Left renal pelvis (tissue), 4 donors: ENCODE measurements around the gene MFGE8. TPM values are rescaled to one million over a fixed set of nuclear protein-coding genes. Genes with fewer than 3 reads are reported as not detected.

Source experiments
- DNase-seq, 4 donors: peaks; one replicate each; pipeline ENCODE4 v3.0.0-alpha.2; 2013; ENCODE audit warnings: low read depth in 4 of 4, low spot score in 3 of 4
- polyA plus RNA-seq, 4 donors: library from polyadenylated mRNA; unstranded; fragments of 120-200 nt; gene quantifications; one replicate each; pipeline ENCODE4 v1.2.1, GENCODE V29; 2013; ENCODE audit not compliant: insufficient read length in 4 of 4

Gene MFGE8
- polyA plus RNA-seq, 4 donors: 95.4 to 267 (median 137) TPM

DNA sequence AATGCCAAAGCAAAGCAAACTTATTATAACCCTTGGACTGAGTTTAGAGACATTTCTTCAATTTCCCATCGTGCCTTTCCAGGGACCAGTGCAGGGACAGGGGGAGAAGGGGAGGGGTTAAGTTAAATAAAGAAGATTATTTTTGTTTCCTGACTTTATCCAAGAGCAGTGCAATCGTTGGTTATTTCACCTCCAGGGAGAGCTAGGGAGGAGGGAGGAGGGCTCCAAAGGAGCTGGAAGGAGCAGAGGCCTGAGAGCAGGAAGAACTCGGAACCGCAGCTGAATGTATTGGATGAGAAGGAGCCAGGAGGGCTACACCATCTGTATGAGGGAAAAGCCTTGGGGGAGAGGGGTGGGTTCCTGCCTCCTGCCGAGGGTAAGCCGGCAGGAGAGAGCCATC is 38.5 kb downstream of the MFGE8 start:
- no peak for DNase-seq

- DNase-seq: no peak
Observed at GRCh38 chr15:88874275-88874674, 38.9 kb downstream of the MFGE8 start.

- DNase-seq: no peak
Observed at GRCh38 chr15:88873786-88874185, 39.4 kb downstream of the MFGE8 start.

DNA sequence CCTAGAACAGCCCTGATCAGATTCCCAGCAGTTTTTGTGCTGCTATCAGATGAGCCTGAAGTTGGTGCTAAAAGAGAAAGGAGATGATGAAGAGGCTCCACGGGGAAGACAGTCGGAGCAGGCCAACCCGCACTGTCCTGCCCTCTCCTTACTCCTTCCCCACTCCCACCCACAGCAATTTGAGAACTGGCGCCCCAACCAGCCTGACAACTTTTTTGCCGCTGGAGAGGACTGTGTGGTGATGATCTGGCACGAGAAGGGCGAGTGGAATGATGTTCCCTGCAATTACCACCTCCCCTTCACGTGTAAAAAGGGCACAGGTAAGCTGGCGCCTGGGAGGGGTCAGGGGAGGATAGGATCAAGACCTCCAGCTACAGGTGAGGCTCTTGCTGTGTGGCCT is 40.5 kb downstream of the MFGE8 start:
- DNase-seq: no peak

- DNase-seq: no peak
Observed at GRCh38 chr15:88872106-88872505, 41.1 kb downstream of the MFGE8 start.

GRCh38 chr15:88871313-88871712 is 41.9 kb downstream of the MFGE8 start:
- DNase-seq: no peak

GRCh38 chr15:88866295-88866881 is 46.8 kb downstream of the MFGE8 start:
- no peak for DNase-seq

DNA sequence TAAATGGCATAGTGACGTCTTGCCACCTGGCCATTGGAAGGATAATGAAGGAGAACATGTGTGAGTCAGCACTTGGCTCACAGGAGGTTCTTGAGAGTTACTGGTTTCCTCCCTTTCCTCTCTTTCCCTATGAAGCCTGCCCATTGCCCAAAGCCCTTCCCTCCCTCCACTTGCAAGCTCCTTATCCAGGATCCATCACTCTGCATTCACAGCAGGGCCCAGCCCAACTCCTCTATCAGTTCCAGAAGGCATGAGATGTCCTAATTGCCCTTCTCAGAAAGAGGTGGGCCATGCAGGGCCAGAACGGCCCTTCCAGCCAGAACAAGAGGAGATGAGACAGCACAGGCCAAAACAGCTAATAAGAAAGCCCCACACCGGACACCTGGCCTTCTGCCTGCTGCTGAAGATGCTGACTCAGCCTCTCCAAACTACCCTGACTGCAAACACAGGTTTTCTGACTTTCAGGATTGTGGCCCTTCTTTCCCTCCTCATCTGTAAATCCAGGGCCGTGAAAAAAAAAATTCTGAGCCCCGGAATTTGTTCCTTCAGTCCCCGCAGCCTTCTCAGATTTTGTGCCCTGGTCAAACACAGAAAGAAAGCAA is 47.6 kb downstream of the MFGE8 start:
- no peak for DNase-seq

DNA sequence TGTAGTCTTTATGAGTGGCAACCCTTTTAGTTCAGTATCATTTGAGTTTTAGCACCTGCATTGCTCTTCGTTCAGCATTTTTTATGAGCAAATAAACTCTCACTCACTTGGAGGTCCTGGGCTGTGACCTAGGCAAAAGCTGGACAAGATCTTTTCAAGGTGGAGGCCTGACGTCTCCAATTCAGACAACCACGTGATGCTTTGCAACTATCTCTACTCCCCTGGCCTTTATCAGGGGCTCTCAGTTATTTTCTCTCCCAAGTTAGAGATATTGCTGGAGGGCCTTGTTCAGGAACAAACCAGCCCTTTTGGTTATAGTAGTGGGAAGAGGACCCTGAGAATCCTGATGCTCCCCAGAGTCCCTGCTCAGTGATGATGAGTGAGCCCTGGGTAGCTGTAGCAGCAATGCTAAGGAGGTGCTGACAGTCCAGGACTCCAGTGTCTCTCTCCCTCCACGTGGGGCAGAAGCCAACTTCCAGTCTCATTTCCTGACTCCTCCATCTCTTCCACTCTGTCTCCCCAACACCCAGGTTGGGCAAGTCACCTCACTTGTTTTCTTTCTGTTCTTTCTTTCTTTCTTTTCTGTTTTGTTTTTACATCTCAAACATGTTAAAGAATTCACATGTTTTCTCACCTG is 48.2 kb downstream of the MFGE8 start:
- no peak for DNase-seq

DNA sequence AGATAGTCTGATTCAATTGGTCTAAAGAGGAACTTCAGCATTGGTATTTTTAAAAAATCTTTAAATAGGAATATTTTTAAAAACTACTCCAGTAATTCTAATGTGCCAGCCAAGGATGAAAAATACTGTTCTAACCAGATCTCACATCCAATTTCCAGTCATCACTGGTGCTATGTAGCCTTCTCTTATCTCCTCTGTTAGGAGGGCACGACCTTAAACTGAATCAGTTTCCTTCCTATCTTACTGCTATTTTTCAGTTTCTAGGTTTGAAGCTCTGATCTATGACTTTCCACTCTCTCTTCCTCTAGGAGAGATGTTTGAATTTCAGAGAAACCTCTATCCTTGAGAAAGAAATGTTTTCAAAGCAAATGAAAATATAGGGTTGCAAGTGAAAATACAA is 49.8 kb downstream of the MFGE8 start:
- DNase-seq: no peak

DNA sequence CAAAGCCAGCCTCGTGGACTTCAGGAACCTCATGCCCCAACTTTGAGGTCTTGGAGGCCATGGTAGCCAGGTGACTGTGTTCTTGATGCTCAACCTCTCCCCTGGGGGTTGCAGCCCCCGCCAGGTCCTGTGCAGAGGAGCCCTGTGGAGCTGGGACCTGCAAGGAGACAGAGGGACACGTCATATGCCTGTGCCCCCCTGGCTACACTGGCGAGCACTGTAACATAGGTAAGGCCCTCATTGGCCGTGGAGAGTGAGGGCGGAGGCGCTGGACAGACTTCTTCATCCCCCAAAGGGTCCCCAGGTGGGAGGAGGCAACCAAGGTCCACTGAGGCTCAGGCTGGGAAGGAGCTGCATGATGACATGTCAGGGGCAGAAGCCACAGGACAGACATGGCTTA is 53.0 kb downstream of the MFGE8 start:
- no peak for DNase-seq

DNA sequence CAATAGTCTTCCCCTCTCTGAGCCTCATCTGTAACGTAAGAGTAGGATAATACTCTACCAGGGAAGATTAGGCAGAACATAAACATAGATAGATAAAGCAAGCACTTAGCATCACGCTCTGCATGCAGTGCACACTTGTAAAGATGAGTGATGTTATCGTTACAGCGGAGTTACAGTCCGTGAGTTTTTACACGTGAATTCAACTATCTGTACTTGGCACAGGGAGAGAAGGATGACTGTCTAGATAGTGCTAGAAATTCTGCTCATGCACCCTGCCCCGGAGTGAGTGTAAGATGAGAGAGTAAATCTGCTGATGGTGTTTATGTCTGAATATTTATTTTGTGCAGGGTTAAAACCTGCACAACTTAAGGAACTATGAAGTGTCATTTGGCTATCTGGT is 53.6 kb downstream of the MFGE8 start:
- no peak for DNase-seq

DNA sequence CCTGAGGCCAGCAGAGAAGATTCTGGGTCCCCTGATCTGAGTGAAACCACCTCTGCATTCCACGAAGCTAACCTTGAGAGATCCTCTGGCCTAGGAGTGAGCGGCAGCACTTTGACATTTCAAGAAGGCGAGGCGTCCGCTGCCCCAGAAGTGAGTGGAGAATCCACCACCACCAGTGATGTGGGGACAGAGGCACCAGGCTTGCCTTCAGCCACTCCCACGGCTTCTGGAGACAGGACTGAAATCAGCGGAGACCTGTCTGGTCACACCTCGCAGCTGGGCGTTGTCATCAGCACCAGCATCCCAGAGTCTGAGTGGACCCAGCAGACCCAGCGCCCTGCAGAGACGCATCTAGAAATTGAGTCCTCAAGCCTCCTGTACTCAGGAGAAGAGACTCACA is 54.2 kb downstream of the MFGE8 start:
- no peak for DNase-seq

GRCh38 chr15:88852476-88852875 is 60.7 kb downstream of the MFGE8 start:
- no peak for DNase-seq

- no peak for DNase-seq
Observed at GRCh38 chr15:88849376-88850072, 63.7 kb downstream of the MFGE8 start.

Other genes starting within 250 kb of the MFGE8 start
- gene ACAN, start 109.9 kb downstream of the MFGE8 start, polyA plus RNA-seq: 1 to 10 TPM; 2.5 to 5.2 (median 3.0) TPM
- gene HAPLN3, start 17.8 kb downstream of the MFGE8 start, polyA plus RNA-seq: 1 to 10 TPM; 2.2 to 5.4 (median 3.9) TPM
- gene ABHD2, start 175.1 kb upstream of the MFGE8 start, polyA plus RNA-seq: 10 to 100 TPM; 28.2 to 40.0 (median 29.6) TPM